ENCODE results near the gene IFT122. TPM values are rescaled to one million over a fixed set of nuclear protein-coding genes. Genes with fewer than 3 reads are reported as not detected.
"Not testable (repeated sequence)": the region's sequence is repeated elsewhere in the genome, so short reads cannot be mapped to it uniquely, and the experiment has no call there.

IFT122 gene
- total RNA-seq, 2 experiments from 2014 or later, result 22.7 to 26.7 TPM

- intact Hi-C loops (cut with DNase I, micrococcal nuclease), result no loop called here
- ChIA-PET CTCF (no interaction called here), POLR2A (interaction anchor here (3.7 kb wide), 1 partner anchor 33 kb away, joined by 11 read pairs; no protein-coding TSS in a partner anchor)
- Mint-ChIP-seq H3K4me3 (no peak overlapping the region), H3K27ac (no peak overlapping the region), H3K36me3 (ENCODE audit: low read depth) (no peaks in the 10 kb centered on the region), H3K4me1 (ENCODE audit: low read depth) (no peaks in the 10 kb centered on the region), H3K27me3 (no peaks in the 10 kb centered on the region), H3K9me3 (no peaks in the 10 kb centered on the region)
- TF ChIP-seq CTCF (IDR thresholded peaks at IDR 0.05), result no peak
- Histone ChIP-seq H3K4me3 (ENCODE audit: low read length) (no peak overlapping the region), H3K36me3 (ENCODE audit: insufficient read depth, low read length) (no peaks in the 10 kb centered on the region), H3K27ac (ENCODE audit: low read depth in 1 of 2, low read length in 2 of 2) (no peak overlapping the region), H3K27me3 (ENCODE audit: control insufficient read depth in 1 of 2, insufficient read depth in 2 of 2, low read length in 2 of 2) (no peaks in the 10 kb centered on the region), H3K4me1 (ENCODE audit: insufficient read depth, low read length) (no peaks in the 10 kb centered on the region), H3K9me3 (ENCODE audit: control insufficient read depth in 1 of 2, insufficient read depth in 1 of 2, low read length in 2 of 2) (no peaks in the 10 kb centered on the region)
- ATAC-seq (ENCODE audit: poor library complexity) (no peak), DNase-seq (no peak)
Observed at GRCh38 chr3:129543999-129544398, 104.0 kb downstream of the IFT122 start.

- H3K4me1 Mint-ChIP-seq (ENCODE audit: low read depth); intact Hi-C loops (cut with DNase I, micrococcal nuclease); H3K36me3 ChIP-seq (ENCODE audit: insufficient read depth, low read length); H3K4me3 Mint-ChIP-seq; H3K9me3 ChIP-seq (ENCODE audit: control insufficient read depth in 1 of 2, insufficient read depth in 1 of 2, low read length in 2 of 2); H3K4me1 ChIP-seq (ENCODE audit: insufficient read depth, low read length); DNase-seq; ATAC-seq (ENCODE audit: poor library complexity); H3K4me3 ChIP-seq (ENCODE audit: low read length); H3K36me3 Mint-ChIP-seq (ENCODE audit: low read depth); H3K27ac ChIP-seq (ENCODE audit: low read depth in 1 of 2, low read length in 2 of 2); H3K27me3 Mint-ChIP-seq; H3K9me3 Mint-ChIP-seq; H3K27ac Mint-ChIP-seq; CTCF ChIA-PET; H3K27me3 ChIP-seq (ENCODE audit: control insufficient read depth in 1 of 2, insufficient read depth in 2 of 2, low read length in 2 of 2): not testable (repeated sequence)
- POLR2A ChIA-PET, result interaction anchor here (3.7 kb wide), 1 partner anchor 31 kb away, joined by 11 read pairs; no protein-coding TSS in a partner anchor
Observed at GRCh38 chr3:129545951-129546350, 105.9 kb downstream of the IFT122 start.

GRCh38 chr3:129547241-129547640 is 107.2 kb downstream of the IFT122 start:
- no peak for DNase-seq

More at GRCh38 chr3:129547241-129547640, 107.2 kb downstream of the IFT122 start:
- H3K4me1 Mint-ChIP-seq (ENCODE audit: low read depth), result no peaks in the 10 kb centered on the region
- no peaks in the 10 kb centered on the region for H3K4me1 ChIP-seq (ENCODE audit: insufficient read depth, low read length)
- H3K36me3 ChIP-seq (ENCODE audit: insufficient read depth, low read length), result no peaks in the 10 kb centered on the region
- ChIA-PET POLR2A (no interaction called here), CTCF (no interaction called here)
- no peak overlapping the region for H3K27ac Mint-ChIP-seq
- TF ChIP-seq CTCF (IDR thresholded peaks at IDR 0.05), result no peak
- H3K4me3 ChIP-seq (ENCODE audit: low read length), result no peak overlapping the region
- no peaks in the 10 kb centered on the region for H3K27me3 Mint-ChIP-seq
- no peaks in the 10 kb centered on the region for H3K9me3 ChIP-seq (ENCODE audit: control insufficient read depth in 1 of 2, insufficient read depth in 1 of 2, low read length in 2 of 2)
- no peak for ATAC-seq (ENCODE audit: poor library complexity)
- H3K36me3 Mint-ChIP-seq (ENCODE audit: low read depth), result no peaks in the 10 kb centered on the region
- H3K4me3 Mint-ChIP-seq, result no peak overlapping the region
- no peaks in the 10 kb centered on the region for H3K9me3 Mint-ChIP-seq
- intact Hi-C loops (cut with DNase I, micrococcal nuclease), result no loop called here
- no peak overlapping the region for H3K27ac ChIP-seq (ENCODE audit: low read depth in 1 of 2, low read length in 2 of 2)
- no peaks in the 10 kb centered on the region for H3K27me3 ChIP-seq (ENCODE audit: control insufficient read depth in 1 of 2, insufficient read depth in 2 of 2, low read length in 2 of 2)
